HTR-8/SVneo (cell line): ENCODE data around the gene HCN1.
"Not testable (repeated sequence)": the region's sequence is repeated elsewhere in the genome, so short reads cannot be mapped to it uniquely, and the experiment has no call there.

Source experiments
- DNase-seq: peaks from one replicate; pipeline ENCODE4 v3.0.0; 2011; ENCODE audit warnings: low spot score, mixed read lengths; ENCODE audit not compliant: insufficient read length
- FAIRE-seq: peaks from 2 replicates; lab custom pipeline; 2011; peaks lifted over from hg19 to GRCh38; lab: Jason Lieb, UNC

The HCN1 gene

DNA sequence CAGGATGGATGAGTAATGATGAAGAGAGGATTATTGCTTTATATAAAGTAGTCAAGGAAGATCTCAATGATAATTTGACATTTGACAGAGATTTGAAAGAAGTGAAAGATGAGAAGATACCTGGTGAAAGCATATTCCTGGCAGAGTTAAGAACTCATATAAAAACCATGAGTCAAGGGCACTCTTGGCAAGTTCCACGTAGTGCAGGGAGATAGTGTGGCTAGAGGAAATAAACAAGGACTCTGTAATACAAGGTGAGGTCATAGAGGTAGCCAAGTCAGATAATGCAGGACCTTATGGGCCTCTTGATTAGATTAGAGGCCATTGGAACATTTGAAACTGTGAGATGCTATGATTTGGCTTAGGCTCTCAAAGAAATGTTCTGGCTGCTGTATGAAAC, 72.3 kb downstream of the HCN1 start:
- DNase-seq (no peak), FAIRE-seq (no peak)

DNA sequence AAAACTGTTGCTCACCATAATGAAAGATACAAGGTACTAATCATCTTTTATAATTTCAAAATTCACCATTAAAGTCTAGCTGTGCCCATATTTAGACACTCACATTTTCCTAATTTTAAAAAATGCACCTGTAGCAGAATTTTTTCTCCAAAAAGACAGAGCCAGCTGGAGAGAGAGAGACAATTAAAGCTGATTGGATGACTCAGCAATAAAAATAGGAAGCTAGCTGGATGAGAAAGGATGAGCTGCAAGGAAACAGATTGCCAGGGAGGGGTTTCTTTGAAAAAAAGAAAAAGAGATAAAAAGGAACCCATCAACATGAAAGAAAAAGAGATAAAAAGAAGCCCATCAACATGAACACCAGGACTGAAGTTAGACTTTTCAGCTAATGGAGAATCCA, 73.8 kb downstream of the HCN1 start:
- DNase-seq (no peak), FAIRE-seq (no peak)

DNA sequence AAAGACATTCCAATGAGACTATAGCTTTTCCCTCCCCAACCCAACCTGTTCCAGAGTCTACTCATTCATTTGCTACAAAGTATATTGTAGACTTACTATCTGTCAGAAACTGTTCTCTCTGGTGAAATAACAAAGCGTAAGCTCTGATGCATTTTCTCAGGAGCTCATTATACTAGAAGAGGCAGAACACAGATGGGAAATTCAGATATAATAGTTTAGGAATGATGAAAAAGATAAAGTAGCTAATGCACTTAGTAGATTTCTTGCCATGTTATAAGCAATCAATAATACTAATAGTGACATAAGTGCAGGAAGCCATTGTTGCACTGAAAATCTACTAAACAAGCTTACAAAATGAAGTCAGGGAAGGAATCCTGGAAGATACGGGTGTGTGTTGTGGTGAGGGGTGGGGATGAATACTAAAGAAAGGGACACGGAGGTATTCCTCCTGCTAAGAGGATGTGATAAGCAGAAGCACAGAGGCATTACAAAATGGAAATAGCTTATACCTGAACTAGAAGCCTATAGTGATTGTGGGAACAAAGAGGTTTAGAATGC, 78.2 kb downstream of the HCN1 start:
- FAIRE-seq (no peak), DNase-seq (no peak)

DNA sequence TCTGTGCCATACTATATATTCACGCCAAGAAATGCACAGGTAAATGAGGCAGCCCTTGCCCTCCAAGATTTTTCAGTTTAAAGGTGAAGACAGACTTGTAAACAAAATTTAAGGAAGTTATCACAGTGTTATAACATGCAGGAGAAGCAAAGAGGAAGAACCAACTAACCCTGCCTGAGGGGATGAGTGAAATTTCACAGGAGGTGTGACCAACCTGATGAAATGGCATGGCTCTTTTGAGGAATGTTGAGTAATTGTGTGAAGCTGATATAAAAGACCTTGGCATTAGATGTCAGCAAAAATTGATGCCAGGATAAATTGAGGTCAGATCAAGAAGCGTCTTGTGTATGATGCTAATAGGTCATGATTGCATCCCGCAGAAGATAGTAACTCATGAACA, 86.5 kb downstream of the HCN1 start:
- no peak for FAIRE-seq

DNA sequence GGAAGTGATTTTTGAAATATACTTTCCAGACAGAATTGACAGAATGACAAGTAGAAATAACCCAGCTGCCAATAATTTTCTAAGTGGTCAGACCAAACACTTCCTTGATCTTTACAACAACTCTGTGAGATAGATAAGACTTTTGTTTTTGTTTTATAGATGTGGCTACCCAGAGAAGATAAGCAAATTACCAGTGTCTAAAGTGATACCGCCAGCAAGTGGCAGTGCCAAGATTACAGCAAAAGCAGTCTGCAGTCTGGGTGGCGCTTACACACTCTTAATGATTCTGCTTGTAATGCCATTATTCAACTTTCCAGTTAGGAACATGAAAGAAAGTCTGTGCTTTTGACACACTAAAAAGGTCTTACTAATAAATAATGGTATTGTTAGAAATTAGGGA, 92.1 kb downstream of the HCN1 start:
- DNase-seq = no peak
- FAIRE-seq = no peak

More for the DNA sequence above, 86.5 kb downstream of the HCN1 start:
- no peak for DNase-seq

DNA sequence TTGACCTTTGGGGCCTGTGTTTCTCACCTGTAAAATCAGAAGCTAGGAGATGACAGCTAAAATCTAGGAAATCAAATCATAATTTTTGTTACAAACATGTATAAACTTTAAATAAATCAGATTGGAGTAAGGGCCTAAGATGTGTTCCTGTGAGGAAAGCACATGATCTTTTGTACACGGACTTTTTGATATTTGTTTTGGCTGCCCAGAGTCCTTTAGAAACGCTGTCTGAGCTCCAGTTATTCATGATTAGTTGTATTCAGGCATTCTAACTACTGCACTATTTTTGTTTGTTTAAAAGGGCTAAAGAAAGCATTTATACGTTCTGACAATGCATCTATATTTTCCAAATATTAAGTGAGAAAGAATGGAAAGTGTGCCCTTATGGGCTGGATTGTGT, 94.8 kb downstream of the HCN1 start:
- FAIRE-seq = no peak
- DNase-seq = no peak

DNA sequence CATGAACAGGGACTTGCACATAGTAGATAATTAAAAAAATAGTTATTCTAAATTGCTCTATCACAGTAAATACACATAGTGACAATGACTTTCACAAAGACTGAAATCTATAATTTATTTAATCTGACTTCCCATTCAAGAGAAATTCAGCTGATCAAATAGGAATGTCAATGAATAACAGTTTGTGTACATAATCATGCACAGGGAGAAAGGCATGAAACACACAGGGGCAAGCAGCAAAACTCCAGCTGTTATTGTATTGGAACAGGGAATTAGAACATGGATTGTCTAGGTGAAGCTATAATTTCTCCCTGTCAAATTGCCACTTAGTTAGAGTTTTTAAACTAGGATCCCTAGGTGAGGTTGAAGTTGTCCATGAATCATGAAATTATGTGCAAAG, 99.9 kb downstream of the HCN1 start:
- DNase-seq (no peak), FAIRE-seq (no peak)

DNA sequence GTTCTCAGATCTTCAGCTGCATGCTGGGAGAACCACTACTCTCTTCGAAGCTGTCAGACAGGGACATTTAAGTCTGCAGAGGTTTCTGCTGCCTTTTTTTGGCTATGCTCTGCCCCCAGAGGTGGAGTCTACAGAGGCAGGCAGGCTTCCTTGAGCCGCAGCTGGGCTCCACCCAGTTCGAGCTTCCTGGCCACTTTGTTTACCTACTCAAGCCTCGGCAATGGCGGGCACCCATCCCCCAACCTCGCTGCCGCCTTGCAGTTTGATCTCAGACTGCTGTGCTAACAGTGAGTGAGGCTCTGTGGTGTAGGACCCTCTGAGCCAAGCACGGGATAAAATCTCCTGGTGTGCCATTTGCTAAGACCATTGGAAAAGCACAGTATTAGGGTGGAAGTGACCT, 110.2 kb downstream of the HCN1 start:
- not testable (repeated sequence) for DNase-seq, FAIRE-seq

DNA sequence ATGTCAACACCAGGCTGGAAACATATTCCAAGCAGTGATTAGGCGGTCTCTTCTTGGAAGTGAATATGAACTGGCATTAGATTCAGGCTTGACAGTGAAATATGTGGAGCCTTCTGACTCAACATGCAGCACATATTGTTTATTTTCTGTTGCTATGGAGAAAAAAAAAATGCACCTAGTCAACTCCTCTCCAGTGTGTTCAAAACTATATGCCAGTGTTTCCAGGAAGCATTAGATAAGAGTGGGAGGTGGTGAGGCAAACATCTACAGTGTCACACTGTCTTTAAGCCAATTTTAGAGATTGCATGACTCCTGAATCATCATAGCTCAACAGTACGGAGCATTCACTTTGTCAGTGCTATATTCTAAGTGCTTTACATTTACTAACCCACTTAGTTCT, 117.9 kb downstream of the HCN1 start:
- FAIRE-seq (no peak), DNase-seq (no peak)

DNA sequence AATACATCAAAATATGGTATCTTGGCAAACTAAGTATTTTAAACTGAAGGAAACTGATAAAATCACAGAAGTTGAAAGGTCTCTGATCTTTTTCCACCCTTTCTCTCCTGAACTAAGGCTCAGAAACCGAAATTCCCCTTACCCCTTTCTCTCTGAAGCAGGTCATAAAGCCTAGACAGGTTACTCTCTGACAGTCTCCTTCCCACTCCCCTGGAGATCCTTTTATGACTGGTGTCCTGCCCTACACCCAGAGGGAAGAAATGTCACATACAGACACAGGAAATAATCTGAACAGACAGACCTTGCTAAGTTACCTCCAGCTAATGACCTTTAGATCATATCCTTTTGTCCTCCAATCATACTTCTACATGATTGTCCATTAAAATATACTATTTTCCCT, 127.4 kb downstream of the HCN1 start:
- FAIRE-seq (no peak), DNase-seq (no peak)

DNA sequence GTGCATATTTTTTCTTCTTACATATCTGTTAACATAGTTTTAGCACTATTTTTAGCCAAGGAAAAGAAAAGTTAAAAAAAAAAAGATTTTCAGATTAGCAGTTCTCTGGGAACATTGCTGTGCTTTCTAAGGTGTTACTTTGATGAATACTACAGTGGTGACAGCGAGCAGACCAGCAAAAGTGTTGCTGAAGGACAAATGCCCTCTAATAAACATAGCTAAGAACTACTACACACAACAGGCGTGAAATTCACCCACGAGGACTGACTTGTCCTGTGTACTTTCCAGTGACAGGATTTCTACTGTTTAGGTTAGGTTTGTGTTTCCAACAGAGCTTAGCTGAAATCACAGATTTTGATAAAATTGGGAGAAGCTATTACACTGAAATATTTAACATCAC, 153.8 kb downstream of the HCN1 start:
- FAIRE-seq = no peak

DNA sequence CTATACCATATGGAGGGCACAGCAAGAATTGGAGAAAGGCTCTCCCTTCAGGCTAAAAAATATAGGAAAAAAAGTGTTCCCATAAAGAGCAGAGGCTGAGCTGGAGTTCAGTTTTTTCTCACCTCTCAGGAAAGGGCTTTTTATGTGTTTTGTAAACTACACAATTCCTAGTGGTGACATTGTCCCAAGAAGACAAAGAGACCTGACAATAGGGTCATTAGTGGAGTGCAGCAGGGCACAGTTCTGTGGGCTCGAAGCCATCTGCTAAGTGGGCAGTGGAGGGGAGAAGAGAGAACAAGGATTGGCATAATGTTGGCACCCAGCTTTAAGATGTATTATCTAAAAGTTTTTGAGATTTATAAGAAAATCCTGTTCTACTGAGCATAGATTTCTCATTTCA, 162.5 kb downstream of the HCN1 start:
- FAIRE-seq (no peak), DNase-seq (no peak)

More for the DNA sequence above, 153.8 kb downstream of the HCN1 start:
- DNase-seq = no peak

DNA sequence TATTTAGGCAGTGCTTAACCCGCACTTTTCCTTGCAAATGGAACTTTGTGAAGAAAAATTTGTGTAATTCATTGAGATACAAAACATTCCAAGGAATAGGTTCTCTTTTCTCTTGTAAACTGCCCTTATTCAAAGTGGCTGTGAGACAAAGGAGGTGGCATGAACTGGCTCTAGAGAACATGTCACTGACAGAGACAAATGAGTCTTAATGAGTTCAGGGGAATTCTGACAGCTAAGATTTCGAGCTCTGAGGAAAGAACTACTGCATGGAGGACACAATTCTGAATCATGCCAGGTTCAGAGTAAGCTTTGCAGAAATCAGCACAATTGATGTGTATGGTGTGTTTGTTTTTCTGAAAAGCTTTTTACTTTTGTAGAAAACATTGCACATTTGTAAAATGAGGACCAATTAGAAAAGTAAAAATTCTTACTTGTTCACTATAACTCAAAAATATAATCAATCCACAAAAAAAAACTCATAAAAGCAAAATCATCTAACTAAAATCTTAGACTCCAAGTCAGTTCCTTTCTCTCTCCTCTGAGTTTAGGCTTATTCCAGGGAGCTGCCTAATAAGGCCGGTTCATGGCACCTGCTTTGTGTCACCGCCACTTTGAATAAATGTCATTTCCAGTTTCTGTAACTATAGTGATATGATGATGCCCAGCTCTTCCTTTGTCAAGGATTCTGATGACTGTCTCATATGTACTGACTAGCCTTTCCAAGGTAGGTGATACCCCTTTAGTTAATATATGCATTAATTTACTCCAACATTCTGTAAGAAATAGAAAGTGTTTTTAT, 163.2 kb downstream of the HCN1 start:
- no peak for DNase-seq
- no peak for FAIRE-seq

DNA sequence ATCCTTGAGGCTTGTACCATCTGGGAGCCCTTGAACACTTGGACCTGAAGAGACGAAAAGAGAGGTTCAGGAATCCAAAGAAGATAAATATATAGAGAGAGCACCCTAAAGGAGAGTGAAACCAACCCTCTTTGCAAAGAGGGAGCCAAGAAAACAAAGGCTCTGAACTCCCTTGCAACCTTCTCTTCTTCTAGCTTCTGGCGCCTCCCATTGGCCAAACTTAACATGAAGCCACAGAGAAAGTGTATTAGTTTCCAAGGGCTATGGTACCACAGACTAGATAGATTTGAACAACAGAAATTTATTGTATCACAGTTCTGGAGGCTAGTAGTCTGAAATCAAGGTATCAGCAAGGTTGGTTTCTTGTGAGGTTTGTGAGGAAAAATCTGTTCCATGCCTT, 175.1 kb downstream of the HCN1 start:
- no peak for DNase-seq
- no peak for FAIRE-seq

DNA sequence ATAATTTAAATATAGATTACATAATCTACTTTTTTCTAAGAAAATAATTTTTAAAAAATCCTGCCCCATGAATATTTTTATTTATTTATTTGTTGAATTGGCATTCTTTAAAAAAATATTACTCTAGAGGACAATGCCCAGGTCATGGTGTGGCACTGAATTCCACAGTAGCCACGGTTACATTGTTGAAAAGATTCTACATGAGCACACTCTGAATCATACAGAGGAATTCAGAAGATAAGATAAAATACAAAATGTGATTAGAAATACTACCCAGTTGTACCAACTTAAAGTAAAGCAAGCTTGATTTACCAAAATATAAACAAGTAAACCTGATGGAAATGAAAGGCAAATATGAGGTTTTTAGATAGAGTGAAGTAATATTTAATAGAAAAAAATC, 183.7 kb downstream of the HCN1 start:
- no peak for FAIRE-seq

DNA sequence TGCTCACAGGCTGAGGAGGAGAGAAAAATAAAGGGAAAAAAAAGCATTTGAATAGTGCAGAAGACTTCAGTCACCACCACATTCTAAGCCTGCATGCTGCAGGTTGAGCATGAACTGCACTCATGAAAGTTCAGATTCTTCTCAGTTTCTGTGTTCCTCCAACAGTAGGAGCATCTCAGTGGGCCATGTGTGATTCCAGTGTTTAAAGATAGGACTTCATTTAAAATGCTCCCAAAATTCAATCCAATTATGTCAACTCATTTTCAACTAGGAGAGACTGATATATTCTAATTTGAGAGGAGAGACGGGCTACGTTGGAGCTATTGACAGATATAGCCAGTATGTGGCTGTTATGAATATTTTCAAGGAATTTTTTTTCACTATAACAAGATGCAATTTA, 186.8 kb downstream of the HCN1 start:
- DNase-seq (no peak), FAIRE-seq (no peak)

More for the DNA sequence above, 183.7 kb downstream of the HCN1 start:
- no peak for DNase-seq

DNA sequence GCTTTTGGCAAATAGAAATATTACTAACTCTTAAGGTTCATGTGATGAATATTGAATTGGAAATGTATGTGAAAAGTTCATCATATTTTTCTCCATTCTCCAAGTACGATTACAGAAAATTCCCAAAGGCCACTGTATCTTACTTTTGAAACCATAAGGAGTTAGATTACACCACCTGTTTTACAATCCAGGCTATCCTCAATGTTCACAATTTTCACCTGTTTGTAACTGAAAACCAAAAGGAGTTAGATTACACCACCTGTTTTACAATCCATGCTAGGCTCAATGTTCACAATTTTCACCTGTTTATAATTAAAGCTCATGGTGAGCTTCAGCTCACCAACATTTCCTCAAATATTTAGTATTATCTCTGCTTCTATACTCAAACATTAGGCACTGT, 188.0 kb downstream of the HCN1 start:
- no peak for FAIRE-seq

DNA sequence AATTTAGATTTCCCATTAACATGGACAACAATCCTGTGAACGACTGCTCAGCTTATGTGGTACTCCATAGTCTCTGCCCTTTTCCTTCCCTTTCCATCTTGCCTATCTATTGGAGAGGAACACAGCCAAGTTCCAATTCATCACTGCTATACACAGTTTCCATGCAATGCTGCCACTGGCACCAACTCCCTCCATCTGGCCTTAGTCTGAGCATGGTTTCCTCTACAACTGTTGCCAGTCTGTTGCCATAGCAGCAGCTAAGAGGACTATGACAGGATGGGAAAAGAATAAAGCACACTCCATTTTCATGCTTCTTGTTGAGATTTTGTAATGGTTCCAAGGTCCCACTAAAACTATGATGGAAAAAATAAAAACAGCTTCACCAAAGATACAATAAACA, 189.0 kb downstream of the HCN1 start:
- DNase-seq (no peak), FAIRE-seq (no peak)

More for the DNA sequence above, 188.0 kb downstream of the HCN1 start:
- no peak for DNase-seq

DNA sequence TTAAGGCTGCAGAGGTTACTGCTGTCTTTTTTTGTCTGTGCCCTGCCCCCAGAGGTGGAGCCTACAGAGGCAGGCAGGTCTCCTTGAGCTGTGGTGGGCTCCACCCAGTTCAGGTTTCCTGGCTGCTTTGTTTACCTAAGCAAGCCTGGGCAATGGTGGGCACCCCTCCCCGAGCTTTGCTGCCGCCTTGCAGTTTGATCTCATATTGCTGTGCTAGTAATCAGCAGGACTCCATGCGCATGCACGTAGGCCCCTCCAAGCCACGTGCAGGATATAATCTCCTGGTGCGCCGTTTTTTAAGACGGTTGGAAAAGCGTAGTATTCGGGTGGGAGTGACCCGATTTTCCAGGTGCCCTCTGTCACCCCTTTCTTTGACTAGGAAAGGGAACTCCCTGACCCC, 197.2 kb downstream of the HCN1 start:
- DNase-seq, FAIRE-seq: not testable (repeated sequence)

DNA sequence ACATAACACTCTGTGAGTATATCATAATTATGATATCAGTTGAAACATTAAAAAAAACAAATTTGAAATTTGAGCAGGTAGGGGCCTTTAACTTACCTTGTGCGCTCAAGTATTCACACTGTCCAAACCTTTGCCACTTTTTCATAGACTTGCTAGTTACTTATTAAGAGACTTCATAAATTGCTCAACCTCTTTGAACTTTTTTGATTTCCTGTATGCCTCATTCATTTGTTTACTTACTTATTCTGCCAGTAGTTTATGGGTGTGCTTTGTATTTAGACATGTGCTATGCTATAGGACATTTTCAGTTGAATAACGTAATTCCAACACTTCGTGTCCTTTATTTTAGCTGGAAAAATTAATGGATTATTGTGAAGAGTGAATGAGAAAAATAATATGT, 204.8 kb downstream of the HCN1 start:
- no peak for DNase-seq
- FAIRE-seq = no peak

DNA sequence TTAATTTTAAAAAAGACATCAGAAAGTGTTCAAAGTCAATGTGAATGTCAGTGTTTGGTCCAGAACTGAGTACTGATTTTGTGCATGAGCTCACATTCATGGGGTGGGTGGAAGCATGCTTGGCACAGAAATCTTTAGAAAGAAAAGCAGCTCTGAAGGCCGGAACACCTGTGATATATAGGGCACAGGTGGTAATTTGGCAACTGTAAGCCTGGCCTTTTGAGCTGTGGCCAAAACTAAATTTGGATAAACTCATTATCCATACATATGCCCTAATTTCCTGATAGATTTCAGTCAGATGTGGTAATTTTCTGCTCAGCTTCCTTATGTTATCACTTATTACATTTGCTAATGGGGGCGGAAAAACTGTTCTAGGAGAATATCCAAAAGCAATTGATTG, 211.4 kb downstream of the HCN1 start:
- FAIRE-seq = no peak
- no peak for DNase-seq

DNA sequence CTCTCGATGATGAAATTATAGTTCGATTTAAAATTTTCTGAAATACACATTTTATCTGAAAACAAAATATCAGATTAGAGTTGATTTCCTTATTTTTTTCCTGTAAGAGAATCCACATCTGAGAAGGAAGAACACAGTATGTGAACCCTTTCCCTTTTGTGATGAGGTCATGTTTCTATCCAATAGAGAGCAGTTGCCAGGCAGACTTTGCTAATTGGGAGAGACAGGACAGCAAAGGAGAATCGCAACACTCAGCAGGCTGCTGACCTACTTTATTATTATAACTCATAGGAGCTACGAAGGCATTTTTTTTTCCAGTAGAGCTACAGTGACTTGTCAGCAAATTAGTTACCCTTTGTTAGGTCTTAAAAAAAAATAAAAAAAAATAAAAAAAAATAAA, 242.1 kb downstream of the HCN1 start:
- no peak for DNase-seq
- no peak for FAIRE-seq
